HEK293T (cell line): ENCODE measurements around the gene PRKCA.

Experiments
- ARNT ChIP-seq: fragments of 450-650 bp; IDR thresholded peaks from 2 replicates; pipeline ENCODE4 v1.6.1; 2017; ENCODE audit warnings: mild to moderate bottlenecking
- BHLHE40 ChIP-seq: fragments of 450-650 bp; IDR thresholded peaks from 2 replicates; pipeline ENCODE4 v1.6.1; 2016; ENCODE audit warnings: mild to moderate bottlenecking, moderate library complexity, borderline replicate concordance
- CTBP1 ChIP-seq: fragments of 450-650 bp; IDR thresholded peaks from 2 replicates; pipeline ENCODE4 v1.6.1; 2016; ENCODE audit warnings: borderline replicate concordance
- ELF4 ChIP-seq: fragments of 450-650 bp; IDR thresholded peaks from 2 replicates; pipeline ENCODE4 v1.6.1; 2017; ENCODE audit warnings: antibody characterized with exemption
- FOXA1 ChIP-seq: fragments of 450-650 bp; IDR thresholded peaks from 2 replicates; pipeline ENCODE4 v1.6.1; 2016; ENCODE audit warnings: mild to moderate bottlenecking
- FOXK2 ChIP-seq: fragments of 450-650 bp; IDR thresholded peaks from 2 replicates; pipeline ENCODE4 v1.6.1; 2016; ENCODE audit warnings: mild to moderate bottlenecking
- FOXM1 ChIP-seq: fragments of 450-650 bp; IDR thresholded peaks from 2 replicates; pipeline ENCODE4 v1.6.1; 2017; ENCODE audit warnings: mild to moderate bottlenecking, borderline replicate concordance
- HDGF ChIP-seq: fragments of 450-650 bp; IDR thresholded peaks from 2 replicates; pipeline ENCODE4 v1.6.1; 2017; ENCODE audit warnings: antibody characterized with exemption, borderline replicate concordance
- L3MBTL2 ChIP-seq: fragments of 450-650 bp; conservative IDR thresholded peaks from 2 replicates; pipeline ENCODE4 v1.6.1; 2016; ENCODE audit warnings: mild to moderate bottlenecking
- NFRKB ChIP-seq: fragments of 450-650 bp; IDR thresholded peaks from 2 replicates; pipeline ENCODE4 v1.6.1; 2016; ENCODE audit warnings: mild to moderate bottlenecking, moderate library complexity
- SP1 ChIP-seq: fragments of 450-650 bp; IDR thresholded peaks from 2 replicates; pipeline ENCODE4 v1.6.1; 2017
- SUZ12 ChIP-seq: fragments of 450-650 bp; IDR thresholded peaks from 2 replicates; pipeline ENCODE4 v1.6.1; 2016; ENCODE audit warnings: mild to moderate bottlenecking
- TARDBP ChIP-seq: fragments of 450-650 bp; IDR thresholded peaks from 2 replicates; pipeline ENCODE4 v1.6.1; 2016
- ZNF384 ChIP-seq: fragments of 450-650 bp; IDR thresholded peaks from 2 replicates; pipeline ENCODE4 v1.6.1; 2016

DNA sequence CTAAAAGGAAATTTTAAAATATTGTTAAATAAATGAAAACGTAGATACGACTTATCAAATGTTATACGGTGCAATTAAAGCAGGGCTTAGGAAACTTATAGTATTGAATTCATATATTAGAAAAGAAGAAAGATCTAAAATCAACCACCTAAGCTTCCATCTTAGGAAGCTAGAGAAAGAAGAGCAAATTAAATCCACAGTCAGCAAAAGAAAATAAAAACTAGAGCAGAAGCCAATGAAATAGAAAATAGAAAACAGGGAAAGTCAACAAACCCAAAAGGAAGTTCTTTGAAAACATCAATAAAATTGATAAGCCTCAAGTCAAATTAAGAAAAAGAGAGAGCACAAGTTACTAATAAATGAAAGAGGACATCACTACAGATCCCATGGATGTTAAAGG, 457.9 kb downstream of the PRKCA start:
- TF ChIP-seq NFRKB (no peak), HDGF (no peak), SP1 (no peak), ELF4 (no peak), ARNT (no peak), TARDBP (no peak), FOXM1 (no peak), BHLHE40 (no peak), ZNF384 (no peak), FOXK2 (no peak), SUZ12 (no peak), FOXA1 (no peak), CTBP1 (no peak), L3MBTL2 (no peak)
